COLO668 (cell line): ENCODE measurements around the gene MTM1.

Experiments
- DNase-seq: peaks from one replicate; lab custom pipeline; 2025; ENCODE audit not compliant: unreplicated experiment; lab: John Stamatoyannopoulos, UW

MTM1 gene

GRCh38 chrX:150703695-150703974 is 135.2 kb downstream of the MTM1 start:
- DNase-seq = no peak

- no peak for DNase-seq
These were observed 135.7 kb downstream of the MTM1 start for GRCh38 chrX:150704030-150704613.

- DNase-seq = no peak
These were observed 144.2 kb downstream of the MTM1 start for GRCh38 chrX:150712619-150713018.

GRCh38 chrX:150715184-150715583 is 146.8 kb downstream of the MTM1 start:
- DNase-seq = no peak

GRCh38 chrX:150719621-150720020 is 151.2 kb downstream of the MTM1 start:
- no peak for DNase-seq
